ENCODE data around the gene EXOC7.

EXOC7 gene

GRCh38 chr17:76051561-76051960 is 52.0 kb downstream of the EXOC7 start:
- peak; percentile 56 for DNase-seq (ENCODE audit: low read depth)
- no peak for TF ChIP-seq CTCF (IDR thresholded peaks at IDR 0.05; ENCODE audit: control insufficient read depth, extremely low read depth, insufficient read depth)
- H3K4me3 ChIP-seq (ENCODE audit: low read depth, low read length): peak overlapping the region; percentile 0; the same call in 1 of the 2 replicates

GRCh38 chr17:76050538-76051467 is 52.8 kb downstream of the EXOC7 start:
- peak; percentile 74 for DNase-seq (ENCODE audit: low read depth)
- no peak for TF ChIP-seq CTCF (IDR thresholded peaks at IDR 0.05; ENCODE audit: control insufficient read depth, extremely low read depth, insufficient read depth)
- peak overlapping the region; percentile 0 for H3K4me3 ChIP-seq (ENCODE audit: low read depth, low read length)

GRCh38 chr17:76049836-76050537 is 53.6 kb downstream of the EXOC7 start:
- DNase-seq (ENCODE audit: low read depth): no peak
- no peak for TF ChIP-seq CTCF (IDR thresholded peaks at IDR 0.05; ENCODE audit: control insufficient read depth, extremely low read depth, insufficient read depth)
- H3K4me3 ChIP-seq (ENCODE audit: low read depth, low read length): no peak overlapping the region

- no peak overlapping the region for H3K4me3 ChIP-seq (ENCODE audit: low read depth, low read length)
- no peak for TF ChIP-seq CTCF (IDR thresholded peaks at IDR 0.05; ENCODE audit: control insufficient read depth, extremely low read depth, insufficient read depth)
These were observed 54.3 kb downstream of the EXOC7 start for GRCh38 chr17:76049239-76049638.

GRCh38 chr17:76048711-76049110 is 54.9 kb downstream of the EXOC7 start:
- H3K4me3 ChIP-seq (ENCODE audit: low read depth, low read length): no peak overlapping the region
- no peak for DNase-seq (ENCODE audit: low read depth)
- TF ChIP-seq CTCF (IDR thresholded peaks at IDR 0.05; ENCODE audit: control insufficient read depth, extremely low read depth, insufficient read depth): no peak

More at GRCh38 chr17:76049239-76049638, 54.3 kb downstream of the EXOC7 start:
- DNase-seq (ENCODE audit: low read depth): no peak

GRCh38 chr17:76048025-76048605 is 55.5 kb downstream of the EXOC7 start:
- TF ChIP-seq CTCF (IDR thresholded peaks at IDR 0.05; ENCODE audit: control insufficient read depth, extremely low read depth, insufficient read depth): no peak
- no peak overlapping the region for H3K4me3 ChIP-seq (ENCODE audit: low read depth, low read length)
- DNase-seq (ENCODE audit: low read depth): no peak
